ENCODE results near the gene WFIKKN1. TPM values are rescaled to one million over a fixed set of nuclear protein-coding genes. Genes with fewer than 3 reads are reported as not detected.

The WFIKKN1 gene
- total RNA-seq, 1 donor from 2014 or later, result 0.47 TPM

DNA sequence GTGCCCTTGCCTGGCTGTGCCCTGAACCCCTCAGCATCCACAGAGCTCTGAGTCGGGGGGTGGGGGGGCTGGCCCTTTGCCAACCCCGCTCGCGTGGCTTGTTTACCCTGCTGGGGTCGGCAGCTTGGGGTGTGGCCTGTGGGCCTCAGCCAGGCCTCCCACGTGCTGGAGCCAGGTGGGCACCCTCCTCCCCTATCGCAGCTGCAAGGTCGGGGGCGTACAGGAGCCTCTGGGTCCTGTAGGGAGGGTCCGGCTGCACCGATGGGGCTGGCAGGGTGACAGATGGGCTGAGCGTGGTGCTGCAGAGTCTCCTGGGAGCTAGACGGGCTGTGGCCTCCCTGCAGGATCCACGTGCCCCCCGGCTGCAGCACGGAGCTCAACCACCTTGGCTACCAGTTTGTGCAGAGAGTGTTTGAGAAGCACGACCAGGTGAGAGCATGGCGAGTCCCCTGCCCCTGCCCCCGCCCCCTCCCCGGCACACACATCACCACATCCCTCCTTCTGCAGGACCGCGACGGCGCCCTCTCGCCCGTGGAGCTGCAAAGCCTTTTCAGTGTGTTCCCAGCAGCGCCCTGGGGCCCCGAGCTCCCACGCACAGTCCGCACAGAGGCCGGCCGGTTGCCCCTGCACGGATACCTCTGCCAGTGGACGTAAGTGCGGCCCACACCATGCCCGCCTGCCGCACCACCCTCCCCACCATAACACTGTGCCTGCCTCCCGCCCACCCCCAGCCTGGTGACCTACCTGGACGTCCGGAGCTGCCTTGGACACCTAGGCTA lies 40.8 kb downstream of the WFIKKN1 start:
- peaks cover 2% of the 10 kb centered on the region for H3K36me3 Mint-ChIP-seq (ENCODE audit: low read depth)
- no peak for DNase-seq (ENCODE audit: low spot score)
- no peak overlapping the region for H3K27ac Mint-ChIP-seq (ENCODE audit: unreplicated experiment)
- no peak for TF ChIP-seq CTCF (IDR thresholded peaks at IDR 0.05)
- no peaks in the 10 kb centered on the region for H3K9me3 Mint-ChIP-seq (ENCODE audit: low read depth)
- no peak overlapping the region for H3K4me3 Mint-ChIP-seq (ENCODE audit: unreplicated experiment)
- H3K27me3 Mint-ChIP-seq (ENCODE audit: low read depth), result no peaks in the 10 kb centered on the region
- H3K4me1 Mint-ChIP-seq (ENCODE audit: low read depth), result peaks cover 15% of the 10 kb centered on the region

- Mint-ChIP-seq H3K9me3 (ENCODE audit: low read depth) (no peaks in the 10 kb centered on the region), H3K4me3 (ENCODE audit: unreplicated experiment) (no peak overlapping the region)
Observed at GRCh38 chr16:672371-672770, 41.6 kb downstream of the WFIKKN1 start.

GRCh38 chr16:672851-673250 lies 42.1 kb downstream of the WFIKKN1 start:
- Mint-ChIP-seq H3K36me3 (ENCODE audit: low read depth) (peaks cover 2% of the 10 kb centered on the region), H3K9me3 (ENCODE audit: low read depth) (no peaks in the 10 kb centered on the region), H3K27ac (ENCODE audit: unreplicated experiment) (no peak overlapping the region)

More at GRCh38 chr16:672371-672770, 41.6 kb downstream of the WFIKKN1 start:
- no peak for TF ChIP-seq CTCF (IDR thresholded peaks at IDR 0.05)
- Mint-ChIP-seq H3K27ac (ENCODE audit: unreplicated experiment) (no peak overlapping the region), H3K36me3 (ENCODE audit: low read depth) (peaks cover 2% of the 10 kb centered on the region), H3K27me3 (ENCODE audit: low read depth) (no peaks in the 10 kb centered on the region), H3K4me1 (ENCODE audit: low read depth) (peaks cover 15% of the 10 kb centered on the region)
- no peak for DNase-seq (ENCODE audit: low spot score)

DNA sequence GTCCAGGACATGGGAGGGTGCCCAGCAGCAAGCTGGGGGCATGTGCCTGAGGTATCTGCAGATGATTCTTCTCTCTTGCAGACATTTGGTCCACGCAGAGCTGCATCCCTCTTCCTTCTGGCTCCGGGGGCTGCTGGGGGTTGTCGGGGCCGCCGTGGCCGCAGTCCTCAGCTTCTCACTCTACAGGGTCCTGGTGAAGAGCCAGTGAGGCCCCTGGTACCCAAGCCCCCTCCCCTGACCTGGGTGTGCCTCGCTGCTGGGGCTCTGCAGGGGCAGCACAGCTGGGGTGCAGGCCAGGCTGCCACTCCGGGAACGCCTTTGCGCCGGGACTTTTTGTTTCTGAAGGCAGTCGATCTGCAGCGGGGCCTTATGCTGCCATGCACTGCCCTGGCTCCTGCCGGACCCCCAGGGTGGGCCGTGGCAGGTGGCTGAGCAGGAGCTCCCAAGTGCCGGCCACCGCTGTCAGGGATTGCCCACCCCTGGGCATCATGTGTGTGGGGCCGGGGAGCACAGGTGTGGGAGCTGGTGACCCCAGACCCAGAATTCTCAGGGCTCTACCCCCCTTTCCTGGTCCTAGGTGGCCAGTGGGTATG lies 42.7 kb downstream of the WFIKKN1 start:
- TF ChIP-seq CTCF (IDR thresholded peaks at IDR 0.05), result no peak
- no peak overlapping the region for H3K4me3 Mint-ChIP-seq (ENCODE audit: unreplicated experiment)
- DNase-seq (ENCODE audit: low spot score), result no peak
- no peak overlapping the region for H3K27ac Mint-ChIP-seq (ENCODE audit: unreplicated experiment)
- H3K9me3 Mint-ChIP-seq (ENCODE audit: low read depth), result no peaks in the 10 kb centered on the region
- no peaks in the 10 kb centered on the region for H3K27me3 Mint-ChIP-seq (ENCODE audit: low read depth)
- peaks cover 12% of the 10 kb centered on the region for H3K4me1 Mint-ChIP-seq (ENCODE audit: low read depth)
- peaks cover 2% of the 10 kb centered on the region for H3K36me3 Mint-ChIP-seq (ENCODE audit: low read depth)

More at GRCh38 chr16:672851-673250, 42.1 kb downstream of the WFIKKN1 start:
- H3K4me3 Mint-ChIP-seq (ENCODE audit: unreplicated experiment), result no peak overlapping the region
- no peaks in the 10 kb centered on the region for H3K27me3 Mint-ChIP-seq (ENCODE audit: low read depth)
- no peak for DNase-seq (ENCODE audit: low spot score)
- peaks cover 12% of the 10 kb centered on the region for H3K4me1 Mint-ChIP-seq (ENCODE audit: low read depth)
- TF ChIP-seq CTCF (IDR thresholded peaks at IDR 0.05), result no peak

GRCh38 chr16:674214-674881 lies 43.6 kb downstream of the WFIKKN1 start:
- Mint-ChIP-seq H3K4me3 (ENCODE audit: unreplicated experiment) (no peak overlapping the region), H3K4me1 (ENCODE audit: low read depth) (peaks cover 12% of the 10 kb centered on the region), H3K27me3 (ENCODE audit: low read depth) (no peaks in the 10 kb centered on the region), H3K36me3 (ENCODE audit: low read depth) (peaks cover 2% of the 10 kb centered on the region), H3K27ac (ENCODE audit: unreplicated experiment) (peak overlapping the region; percentile 57), H3K9me3 (ENCODE audit: low read depth) (no peaks in the 10 kb centered on the region)
- no peak for TF ChIP-seq CTCF (IDR thresholded peaks at IDR 0.05)
- no peak for DNase-seq (ENCODE audit: low spot score)
